Measurements from ENCODE around the gene RASGEF1B. TPM values are rescaled to one million over a fixed set of nuclear protein-coding genes. Genes with fewer than 3 reads are reported as not detected.

The RASGEF1B gene
- total RNA-seq, 1 donor from 2014 or later = 13.5 TPM

GRCh38 chr4:81453024-81453423, 18.7 kb downstream of the RASGEF1B start:
- DNase-seq (ENCODE audit: extremely low spot score in 2 of 2) = no peak
- no peaks in the 10 kb centered on the region for H3K27me3 ChIP-seq
- no peak for TF ChIP-seq POLR2A (IDR thresholded peaks at IDR 0.05)
- no peaks in the 10 kb centered on the region for H3K4me1 ChIP-seq
- H3K4me3 ChIP-seq = no peak overlapping the region
- no peaks in the 10 kb centered on the region for H3K9me3 ChIP-seq
- H3K27ac ChIP-seq = no peak overlapping the region
- H3K36me3 ChIP-seq = no peaks in the 10 kb centered on the region
- intact Hi-C loops (cut with DNase I) = no loop called here

- Histone ChIP-seq H3K27ac (no peak overlapping the region), H3K9me3 (no peaks in the 10 kb centered on the region), H3K4me3 (no peak overlapping the region), H3K36me3 (peaks cover 0 to 3% of the 10 kb centered on the region in 2 donors), H3K27me3 (no peaks in the 10 kb centered on the region), H3K4me1 (no peaks in the 10 kb centered on the region)
- intact Hi-C loops (cut with DNase I) = no loop called here
- TF ChIP-seq POLR2AphosphoS5 (IDR thresholded peaks at IDR 0.05; ENCODE audit: insufficient read depth in 1 of 2, low read depth in 1 of 2) (no peak), CTCF (IDR thresholded peaks at IDR 0.05) (no peak), POLR2A (IDR thresholded peaks at IDR 0.05) (no peak)
- no peak for DNase-seq (ENCODE audit: extremely low spot score in 2 of 2)
Observed at GRCh38 chr4:81452452-81453006, 19.2 kb downstream of the RASGEF1B start.

- H3K4me3 ChIP-seq = no peak overlapping the region
- no peak for TF ChIP-seq POLR2AphosphoS5 (IDR thresholded peaks at IDR 0.05; ENCODE audit: insufficient read depth in 1 of 2, low read depth in 1 of 2)
- TF ChIP-seq CTCF (IDR thresholded peaks at IDR 0.05) = no peak
- TF ChIP-seq POLR2A (IDR thresholded peaks at IDR 0.05) = no peak
- H3K27me3 ChIP-seq = no peaks in the 10 kb centered on the region
- H3K36me3 ChIP-seq = peaks cover 0 to 7% of the 10 kb centered on the region in 2 donors
- no peak for DNase-seq (ENCODE audit: extremely low spot score in 2 of 2)
- no peak overlapping the region for H3K27ac ChIP-seq
- intact Hi-C loops (cut with DNase I) = no loop called here
- H3K4me1 ChIP-seq = no peaks in the 10 kb centered on the region
- H3K9me3 ChIP-seq = no peaks in the 10 kb centered on the region
Observed at GRCh38 chr4:81449015-81449414, 22.7 kb downstream of the RASGEF1B start.

GRCh38 chr4:81447566-81448229, 24.0 kb downstream of the RASGEF1B start:
- Histone ChIP-seq H3K4me3 (no peak overlapping the region), H3K9me3 (no peaks in the 10 kb centered on the region), H3K36me3 (peaks cover 0 to 12% of the 10 kb centered on the region in 2 donors), H3K27me3 (no peaks in the 10 kb centered on the region), H3K4me1 (no peaks in the 10 kb centered on the region), H3K27ac (no peak overlapping the region)
- intact Hi-C loops (cut with DNase I) = no loop called here
- no peak for DNase-seq (ENCODE audit: extremely low spot score in 2 of 2)
- TF ChIP-seq POLR2A (IDR thresholded peaks at IDR 0.05) (no peak), CTCF (IDR thresholded peaks at IDR 0.05) (no peak), POLR2AphosphoS5 (IDR thresholded peaks at IDR 0.05; ENCODE audit: insufficient read depth in 1 of 2, low read depth in 1 of 2) (no peak)

GRCh38 chr4:81446634-81447033, 25.1 kb downstream of the RASGEF1B start:
- TF ChIP-seq CTCF (IDR thresholded peaks at IDR 0.05) (no peak), POLR2AphosphoS5 (IDR thresholded peaks at IDR 0.05; ENCODE audit: insufficient read depth in 1 of 2, low read depth in 1 of 2) (no peak), POLR2A (IDR thresholded peaks at IDR 0.05) (no peak)
- Histone ChIP-seq H3K27me3 (no peaks in the 10 kb centered on the region), H3K4me1 (no peaks in the 10 kb centered on the region), H3K36me3 (peaks cover 0 to 12% of the 10 kb centered on the region in 2 donors), H3K9me3 (no peaks in the 10 kb centered on the region), H3K4me3 (no peak overlapping the region), H3K27ac (no peak overlapping the region)
- intact Hi-C loops (cut with DNase I) = no loop called here
- DNase-seq (ENCODE audit: extremely low spot score in 2 of 2) = no peak

Data from vagina (tissue), 2 donors.